B cell (primary cell): ENCODE measurements around the gene PDIA4. TPM values are rescaled to one million over a fixed set of nuclear protein-coding genes. Genes with fewer than 3 reads are reported as not detected.

Source experiments
- ATAC-seq: fragments of 200-7000 bp; cut with Tn5 transposase; one replicate; pipeline ENCODE4 v1.10.0; 2021; ENCODE audit warnings: low read depth, mild to moderate bottlenecking, moderate number of reproducible peaks, moderate library complexity
- CTCF ChIA-PET: fragments of 350-600 bp; sonication (Branson Sonifier 250); formaldehyde crosslinking; loops from one replicate; lab custom pipeline; 2021; ENCODE audit warnings: antibody characterized with exemption, inconsistent platforms; lab: Charles Lee
- POLR2A ChIA-PET: fragments of 350-600 bp; sonication (Branson Sonifier 250); formaldehyde crosslinking; loops from one replicate; lab custom pipeline; 2021; ENCODE audit warnings: antibody characterized with exemption; lab: Charles Lee
- DNase-seq: peaks from one replicate; pipeline ENCODE4 v3.0.0; 2013
- H2AFZ ChIP-seq: 2 replicates; pipeline ENCODE4 v1.6.1; 2012; ENCODE audit warnings: mild to moderate bottlenecking, low read depth, low read length; ENCODE audit not compliant: insufficient read depth, poor library complexity, severe bottlenecking
- H3K27ac ChIP-seq, 2 donors: 1 replicate in 1 of 2; 2 replicates in 1 of 2; pipeline ENCODE4 v1.5.1; 2012 to 2013; ENCODE audit warnings: low read length in 2 of 2, mild to moderate bottlenecking in 2 of 2, moderate library complexity in 1 of 2
- H3K27me3 ChIP-seq, 4 experiments: fragments of 200-600 bp in 1 of 4; sonication (generic) in 1 of 4; replicated peaks in 1 of 4; 1 replicate in 2 of 4; 2 replicates in 2 of 4; pipeline versions ENCODE4 v1.6.1 to v1.7.0; 2013 to 2016; ENCODE audit warnings: low read length in 3 of 4, mild to moderate bottlenecking in 2 of 4, mixed read lengths in 1 of 4, moderate library complexity in 1 of 4; ENCODE audit not compliant: insufficient read depth in 4 of 4, control insufficient read depth in 3 of 4; ENCODE audit errors: control extremely low read depth in 1 of 4
- H3K36me3 ChIP-seq, 2 experiments: replicated peaks in 1 of 2; 1 replicate in 1 of 2; 2 replicates in 1 of 2; pipeline versions ENCODE4 v1.6.1 to v1.7.1; 2013; ENCODE audit warnings: low read length in 1 of 2; ENCODE audit not compliant: insufficient read depth in 2 of 2, control insufficient read depth in 1 of 2; ENCODE audit errors: control extremely low read depth in 1 of 2, extremely low read depth in 1 of 2
- H3K4me1 ChIP-seq, 2 donors: fragments of 200-600 bp in 1 of 2; sonication (generic) in 1 of 2; 1 replicate in 1 of 2; 2 replicates in 1 of 2; pipeline versions ENCODE4 v1.5.1 to v1.6.1; 2013 to 2017; ENCODE audit warnings: low read length in 2 of 2; ENCODE audit not compliant: control insufficient read depth in 2 of 2, insufficient read depth in 2 of 2
- H3K4me2 ChIP-seq: replicated peaks from 2 replicates; pipeline ENCODE3; 2012; ENCODE audit warnings: mild to moderate bottlenecking, low read depth, low read length; ENCODE audit not compliant: poor library complexity, severe bottlenecking
- H3K4me3 ChIP-seq, 5 experiments: fragments of 200-600 bp in 1 of 5; sonication (generic) in 1 of 5; 1 replicate in 3 of 5; 2 replicates in 2 of 5; pipeline versions ENCODE4 v1.5.1 to v1.7.0; 2011 to 2016; ENCODE audit warnings: low read length in 4 of 5, mild to moderate bottlenecking in 4 of 5, low read depth in 2 of 5, control low read depth in 1 of 5, moderate library complexity in 1 of 5; ENCODE audit not compliant: insufficient read depth in 1 of 5; ENCODE audit errors: control extremely low read depth in 1 of 5, extremely low read depth in 1 of 5
- H3K79me2 ChIP-seq: fragments of 200-600 bp; sonication (generic); one replicate; pipeline ENCODE4 v1.6.0; 2016; ENCODE audit warnings: low read length; ENCODE audit not compliant: control insufficient read depth, insufficient read depth
- H3K9ac ChIP-seq: fragments of 200-600 bp; sonication (generic); 2 replicates; pipeline ENCODE4 v1.6.1; 2017; ENCODE audit warnings: mild to moderate bottlenecking, low read length, moderate library complexity
- H3K9me3 ChIP-seq, 3 donors: one replicate each; pipeline versions ENCODE4 v1.6.1 to v1.7.1; 2013; ENCODE audit warnings: low read length in 2 of 3; ENCODE audit not compliant: control insufficient read depth in 2 of 3, insufficient read depth in 1 of 3; ENCODE audit errors: control extremely low read depth in 1 of 3
- H4K20me1 ChIP-seq: 2 replicates; pipeline ENCODE4 v1.6.0; 2012; ENCODE audit warnings: mild to moderate bottlenecking, low read length; ENCODE audit not compliant: insufficient read depth, control insufficient read depth, poor library complexity, severe bottlenecking
- H3K27ac Mint-ChIP-seq: one replicate; pipeline ENCODE4 v1.8.0; 2021; ENCODE audit warnings: mixed read lengths
- H3K27me3 Mint-ChIP-seq: one replicate; pipeline ENCODE4 v1.8.0; 2021; ENCODE audit warnings: mixed read lengths
- H3K4me1 Mint-ChIP-seq: one replicate; pipeline ENCODE4 v1.8.0; 2021; ENCODE audit warnings: mixed read lengths
- H3K4me3 Mint-ChIP-seq: one replicate; pipeline ENCODE4 v1.8.0; 2021; ENCODE audit warnings: mixed read lengths
- H3K9me3 Mint-ChIP-seq: one replicate; pipeline ENCODE4 v1.8.0; 2022; ENCODE audit warnings: mixed read lengths; ENCODE audit not compliant: insufficient read depth
- CTCF ChIP-seq: fragments of 200-600 bp; IDR thresholded peaks from one replicate; pipeline ENCODE4 v1.8.0; 2022; ENCODE audit warnings: antibody characterized with exemption, mild to moderate bottlenecking
- EZH2 ChIP-seq: IDR thresholded peaks from 2 replicates; pipeline ENCODE4 v1.6.1; 2012; ENCODE audit warnings: borderline replicate concordance, low read depth, mild to moderate bottlenecking, moderate library complexity, low read length; ENCODE audit not compliant: insufficient read depth, poor library complexity, severe bottlenecking
- WGBS: methylation state at CpG from one replicate; pipeline ENCODE4 v1.1.5; 2013; ENCODE audit warnings: missing lambda C conversion rate; ENCODE audit not compliant: insufficient coverage; 5-methylcytosine and 5-hydroxymethylcytosine counted together
- intact Hi-C: fragments of 100-400 bp; cut with micrococcal nuclease; formaldehyde crosslinking; loops from one replicate; pipeline ENCODE4 v1.10.0; 2022
- polyA plus RNA-seq: library from polyadenylated mRNA; depleted of rRNA; stranded (reverse); fragments of >200 nt; gene quantifications from 2 replicates; pipeline ENCODE4 v1.2.3, GENCODE V29; 2012
- total RNA-seq, 2 donors: library from RNA; stranded (reverse); fragments of 120-200 nt in 1 of 2; gene quantifications; 1 replicate in 1 of 2; 2 replicates in 1 of 2; pipeline versions ENCODE4 v1.2.3 to v1.2.4, GENCODE V29; 2013 to 2022

PDIA4 gene
- total and polyA plus RNA-seq, 2 donors (not counting 1 experiment from before 2014, with no cell fraction given), result 31.6 to 34.7 TPM

- H4K20me1 ChIP-seq, result no peaks in the 10 kb centered on the region
Observed at GRCh38 chr7:149048805-149049204, 20.5 kb upstream of the PDIA4 start.

DNA sequence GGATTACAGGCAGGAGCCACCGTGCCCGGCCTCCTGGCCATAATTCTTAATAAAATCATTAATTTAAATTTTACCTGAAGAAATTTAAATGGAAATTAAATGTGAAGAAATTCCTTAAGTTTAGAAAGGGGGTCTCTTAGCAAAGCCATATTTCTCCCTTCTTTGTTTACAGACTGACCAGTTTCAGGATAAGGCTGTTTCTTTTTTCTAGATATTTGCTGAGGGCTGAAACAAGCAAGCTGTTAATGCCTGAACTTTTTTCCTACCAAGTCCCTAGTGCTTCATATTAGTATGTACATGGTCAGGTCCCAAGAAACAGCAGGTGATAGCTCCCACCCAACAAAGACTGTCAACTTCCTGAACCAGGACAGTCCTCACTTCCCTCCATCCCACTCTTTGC, 18.1 kb upstream of the PDIA4 start:
- Mint-ChIP-seq H3K27me3 (peaks cover 8% of the 10 kb centered on the region), H3K4me3 (no peak overlapping the region), H3K9me3 (no peaks in the 10 kb centered on the region), H3K27ac (no peak overlapping the region), H3K4me1 (no peaks in the 10 kb centered on the region)
- POLR2A ChIA-PET, result no interaction called here
- Histone ChIP-seq H3K4me2 (no peak overlapping the region), H3K4me1 (no peaks in the 10 kb centered on the region), H3K9me3 (no peaks in the 10 kb centered on the region), H3K36me3 (no peaks in the 10 kb centered on the region), H3K79me2 (no peaks in the 10 kb centered on the region), H3K9ac (no peak overlapping the region), H3K4me3 (no peak overlapping the region), H3K27me3 (no peaks in the 10 kb centered on the region), H4K20me1 (no peaks in the 10 kb centered on the region), H2AFZ (no peak overlapping the region), H3K27ac (no peak overlapping the region)
- TF ChIP-seq EZH2 (no peak), CTCF (no peak)
- ATAC-seq (no peak), DNase-seq (no peak)
- WGBS, result no CpG with 5 or more reads among the region's 2 CpGs
- CTCF ChIA-PET, result no interaction called here
- intact Hi-C loops, result no loop called here

More at GRCh38 chr7:149048805-149049204, 20.5 kb upstream of the PDIA4 start:
- H3K4me1 ChIP-seq, result no peaks in the 10 kb centered on the region
- no peaks in the 10 kb centered on the region for H3K4me1 Mint-ChIP-seq
- H3K4me3 ChIP-seq, result no peak overlapping the region
- H3K4me2 ChIP-seq, result no peak overlapping the region
- no peaks in the 10 kb centered on the region for H3K9me3 Mint-ChIP-seq
- no peaks in the 10 kb centered on the region for H3K27me3 ChIP-seq
- H3K27me3 Mint-ChIP-seq, result peaks cover 5% of the 10 kb centered on the region
- ChIA-PET CTCF (interaction anchor here (0.7 to 1.6 kb wide), 2 partner anchors 17 to 521 kb away, joined by 4 read pairs; no protein-coding TSS in a partner anchor), POLR2A (no interaction called here)
- H3K4me3 Mint-ChIP-seq, result no peak overlapping the region
- H3K9ac ChIP-seq, result no peak overlapping the region
- no peak for TF ChIP-seq CTCF
- no peak for TF ChIP-seq EZH2
- DNase-seq, result no peak
- intact Hi-C loops, result no loop called here
- H2AFZ ChIP-seq, result no peak overlapping the region
- no peaks in the 10 kb centered on the region for H3K9me3 ChIP-seq
- no peaks in the 10 kb centered on the region for H3K79me2 ChIP-seq
- no peak overlapping the region for H3K27ac Mint-ChIP-seq
- 100% methylated on average over 2 of the region's 3 CpGs for WGBS
- H3K27ac ChIP-seq, result no peak overlapping the region
- no peaks in the 10 kb centered on the region for H3K36me3 ChIP-seq
- no peak for ATAC-seq
